GM20431 (cell line): ENCODE measurements around the gene STARD5.

Source experiments
- in situ Hi-C: fragments of 300-500 bp; cut with MseI, MboI; formaldehyde crosslinking; loops from one replicate; pipeline ENCODE4 v1.15.0; 2020; ENCODE audit warnings: low sequenced_read_pairs; ENCODE audit not compliant: unreplicated experiment

Gene STARD5

DNA sequence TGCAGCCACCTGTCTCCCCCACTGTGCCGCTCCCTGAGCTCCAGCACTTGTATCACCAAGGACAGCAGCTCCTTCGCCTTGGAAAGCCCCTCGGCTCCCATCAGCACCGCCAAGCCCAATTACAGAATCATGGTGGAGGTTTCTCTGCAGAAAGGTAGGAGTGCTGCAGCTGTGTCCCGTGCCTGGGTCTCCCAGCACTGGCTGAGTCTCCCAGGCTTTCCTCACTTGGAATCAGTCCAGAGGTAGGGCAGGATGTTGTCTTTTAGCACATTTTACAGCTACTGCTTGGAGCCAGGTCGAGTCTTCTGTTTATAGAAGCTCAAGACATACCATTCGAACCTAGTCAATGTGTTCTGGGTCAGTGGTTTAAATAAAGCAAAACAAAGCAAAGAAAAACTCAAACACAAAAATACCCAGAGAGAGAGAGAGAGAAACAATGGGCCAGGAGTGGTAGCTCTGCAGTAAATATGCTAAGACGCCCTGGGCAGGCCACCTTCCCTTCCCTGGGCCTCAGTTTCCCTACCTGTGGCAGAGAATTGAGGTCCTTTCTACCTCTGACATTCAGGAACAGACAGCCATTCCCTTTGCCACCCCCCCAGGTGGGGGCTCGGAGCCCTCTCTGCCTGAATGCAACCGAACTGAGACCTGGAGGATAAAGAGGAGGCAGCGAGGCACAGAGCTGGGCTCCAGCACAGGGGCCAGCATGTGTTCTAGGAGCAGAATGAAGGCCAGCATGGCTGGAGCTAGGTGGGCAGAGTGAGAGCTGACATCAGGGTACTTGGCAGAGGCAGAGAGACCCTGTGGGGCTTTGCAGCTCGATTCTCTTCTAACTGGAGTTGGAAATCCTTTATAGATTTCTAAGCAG is 44.1 kb downstream of the STARD5 start:
- in situ Hi-C loops: loop anchor here (10.0 kb wide), 2 partner anchors 55 to 115 kb away; no protein-coding TSS in a partner anchor

GRCh38 chr15:81278306-81279029 is 45.5 kb downstream of the STARD5 start:
- in situ Hi-C loops: loop anchor here (10.0 kb wide), 2 partner anchors 56 to 116 kb away; no protein-coding TSS in a partner anchor

DNA sequence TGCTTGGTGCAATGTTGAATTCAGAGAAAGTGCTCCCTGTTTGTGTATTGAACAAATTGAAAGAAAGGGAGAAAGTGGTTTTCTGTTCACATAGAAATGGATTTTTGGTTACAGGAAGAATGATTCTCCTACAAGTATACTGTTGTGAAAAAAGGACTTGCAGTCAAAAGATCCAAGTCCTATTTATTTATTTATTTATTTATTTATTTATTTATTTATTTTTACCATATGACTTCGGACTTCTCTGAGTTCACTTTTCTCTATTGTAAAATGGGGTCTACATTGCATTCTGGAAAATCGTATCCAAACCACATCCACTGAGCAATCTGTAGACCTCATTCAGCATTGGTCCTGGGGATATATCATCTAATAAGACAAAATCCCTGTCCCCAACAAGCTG is 46.1 kb downstream of the STARD5 start:
- in situ Hi-C loops: loop anchor here (10.0 kb wide), 2 partner anchors 57 to 117 kb away; no protein-coding TSS in a partner anchor

GRCh38 chr15:81276967-81277366 is 47.0 kb downstream of the STARD5 start:
- in situ Hi-C loops: loop anchor here (10.0 kb wide), 2 partner anchors 58 to 118 kb away; no protein-coding TSS in a partner anchor

DNA sequence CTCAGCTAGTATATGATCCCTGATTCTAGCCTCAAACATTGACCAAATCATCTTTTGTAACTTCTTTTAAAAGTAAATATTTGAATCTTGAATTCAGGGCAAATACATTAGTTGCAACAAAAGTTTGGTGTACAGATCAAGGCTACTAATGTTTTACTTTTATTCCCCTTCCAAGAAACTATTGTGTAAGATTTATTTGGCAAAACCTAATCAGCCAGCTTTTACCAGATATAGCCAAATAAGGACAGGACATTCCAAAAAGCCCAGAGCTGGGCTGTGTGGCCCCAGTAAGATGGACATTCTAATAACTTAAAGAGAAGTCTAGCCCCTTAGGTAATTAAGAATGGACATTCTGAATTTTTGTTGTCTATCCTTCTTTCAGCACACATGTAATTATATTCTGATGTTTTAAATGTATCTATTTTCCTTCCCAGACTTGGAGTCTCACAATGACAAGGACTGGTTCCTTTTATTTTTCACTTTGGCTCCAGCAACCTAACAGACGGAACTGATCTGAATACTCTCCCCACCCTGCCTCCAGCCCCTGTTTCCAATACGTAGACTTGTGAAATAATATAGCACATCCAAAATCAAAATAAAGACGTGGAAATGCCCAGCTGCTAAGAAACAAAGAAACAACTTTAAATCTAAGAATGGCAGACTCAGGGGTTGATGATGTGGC is 48.1 kb downstream of the STARD5 start:
- in situ Hi-C loops: loop anchor here (10.0 kb wide), 2 partner anchors 59 to 119 kb away; no protein-coding TSS in a partner anchor

DNA sequence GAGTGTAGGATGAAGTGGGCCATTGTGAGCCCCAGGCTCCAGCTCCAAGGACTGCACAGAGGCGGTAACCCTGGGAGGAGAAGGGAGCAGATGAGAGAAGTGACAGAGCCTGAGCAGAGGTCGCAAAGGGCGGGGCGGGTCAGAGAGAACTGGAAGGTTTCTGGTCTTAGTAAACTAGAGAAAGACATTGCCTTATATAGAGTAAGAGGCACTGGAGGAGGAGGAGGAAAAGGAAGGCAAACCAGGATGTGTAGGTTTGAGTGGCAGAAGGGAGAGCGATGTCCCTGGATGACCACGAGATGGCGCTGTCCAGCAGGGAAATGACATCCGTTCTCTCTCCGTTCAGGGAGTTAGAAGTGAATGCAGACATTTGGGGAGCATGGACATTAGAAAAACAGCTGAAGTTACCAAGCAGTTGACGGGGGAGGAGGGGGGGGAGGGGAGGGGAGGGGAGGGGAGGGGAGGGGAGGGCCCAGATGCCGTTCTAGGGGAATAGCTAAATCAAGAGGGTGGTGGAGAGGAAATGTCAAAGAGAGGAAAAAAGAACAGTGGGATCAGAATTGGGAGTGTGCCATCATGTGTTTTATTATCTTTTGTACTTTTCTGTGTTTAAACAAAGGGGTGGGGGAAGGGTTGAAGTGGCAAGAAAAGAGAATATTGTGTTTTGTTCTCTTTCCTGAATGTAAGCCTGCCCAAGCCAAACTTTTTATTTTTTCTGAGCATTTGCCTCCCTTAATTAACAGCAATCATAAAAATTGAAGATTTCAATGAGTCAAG is 48.8 kb downstream of the STARD5 start:
- in situ Hi-C loops: loop anchor here (10.0 to 25.0 kb wide), 3 partner anchors 60 to 288 kb away; partner anchors contain the start of gene MESD

- in situ Hi-C loops: loop anchor here (10.0 to 25.0 kb wide), 3 partner anchors 61 to 287 kb away; partner anchors contain the start of gene MESD
These were observed 49.7 kb downstream of the STARD5 start for GRCh38 chr15:81274255-81274654.

DNA sequence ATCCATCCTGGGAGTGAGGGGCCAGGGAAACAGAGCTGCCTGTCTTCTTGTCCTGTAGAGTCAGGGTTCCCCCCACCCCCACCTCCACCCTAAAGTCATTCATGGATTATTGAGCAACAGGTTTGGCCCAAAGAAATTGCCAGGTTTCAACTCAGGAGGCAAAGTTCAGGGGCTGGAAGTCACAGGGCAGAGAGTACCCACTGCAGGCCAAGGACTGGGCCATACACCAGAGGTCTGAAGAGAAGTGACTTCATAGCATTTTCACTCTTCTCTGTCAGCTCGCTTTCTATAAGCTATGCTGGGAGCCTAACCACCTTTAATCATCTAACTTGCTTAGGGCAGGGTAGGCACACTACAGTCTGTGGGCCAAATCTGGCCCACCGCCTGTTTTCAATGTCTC is 50.1 kb downstream of the STARD5 start:
- in situ Hi-C loops: loop anchor here (10.0 to 25.0 kb wide), 3 partner anchors 61 to 287 kb away; partner anchors contain the start of gene MESD

DNA sequence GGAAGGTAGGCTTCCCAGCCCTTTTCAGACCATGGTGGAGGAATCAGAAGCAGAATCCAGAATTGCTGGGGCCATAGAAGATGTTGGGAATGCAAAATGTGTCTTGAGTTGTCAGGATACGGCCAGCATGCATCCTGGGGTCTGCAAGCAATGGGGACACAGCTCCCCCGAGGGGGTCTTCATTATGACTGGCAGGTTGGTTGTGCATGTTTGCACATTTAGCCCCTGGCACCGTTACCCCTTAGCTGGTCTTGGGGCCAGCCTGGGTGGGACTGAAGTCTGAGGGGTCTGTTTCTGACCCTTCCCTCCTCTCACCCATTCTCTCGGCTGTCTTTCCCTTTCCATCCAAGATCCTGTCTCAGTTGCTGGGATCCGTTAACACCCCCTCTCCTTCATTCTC is 50.7 kb downstream of the STARD5 start:
- in situ Hi-C loops: loop anchor here (10.0 to 25.0 kb wide), 3 partner anchors 62 to 286 kb away; partner anchors contain the start of gene MESD

DNA sequence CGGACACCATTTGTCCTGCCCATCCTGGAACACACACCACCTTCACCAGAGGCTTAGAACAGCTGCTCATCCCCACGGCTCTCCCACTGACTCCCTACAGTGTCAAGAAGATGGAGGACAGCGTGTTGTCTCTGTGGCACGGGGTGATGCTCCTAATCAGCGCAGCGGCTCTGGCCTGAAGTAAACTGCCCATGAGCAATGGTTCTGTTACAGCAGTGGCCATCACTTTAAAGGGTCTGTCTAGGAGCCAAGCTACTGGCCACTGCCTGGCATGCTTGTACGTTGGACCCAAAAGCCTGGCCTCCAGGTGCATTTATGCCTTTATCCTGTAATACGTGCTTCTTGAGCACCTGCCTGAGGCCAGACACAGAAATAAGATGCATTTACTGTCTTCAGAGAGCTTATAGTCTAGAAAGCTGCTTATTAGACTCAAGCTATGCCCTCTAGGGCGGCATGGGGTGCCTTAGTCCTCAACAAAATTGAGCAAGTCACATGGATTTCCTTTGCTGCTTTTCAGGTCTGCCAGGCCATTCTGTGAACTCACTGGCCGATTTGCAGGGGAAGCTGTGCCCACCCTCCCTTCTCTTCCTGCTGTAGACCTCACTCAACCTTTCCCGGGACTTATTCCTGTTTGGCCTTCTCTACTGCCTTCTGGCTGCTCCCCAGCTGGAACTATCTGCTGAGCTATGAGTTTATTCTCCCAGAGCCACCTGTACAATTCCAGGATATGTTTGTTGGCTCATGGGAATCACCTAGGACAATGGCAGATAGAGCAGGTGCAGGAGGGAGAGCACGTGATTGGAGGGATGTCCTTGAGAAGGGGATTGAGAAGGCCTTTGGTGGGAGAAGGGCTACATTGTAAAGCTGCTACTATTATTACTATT is 51.9 kb downstream of the STARD5 start:
- in situ Hi-C loops: loop anchor here (10.0 to 25.0 kb wide), 3 partner anchors 63 to 285 kb away; partner anchors contain the start of gene MESD

DNA sequence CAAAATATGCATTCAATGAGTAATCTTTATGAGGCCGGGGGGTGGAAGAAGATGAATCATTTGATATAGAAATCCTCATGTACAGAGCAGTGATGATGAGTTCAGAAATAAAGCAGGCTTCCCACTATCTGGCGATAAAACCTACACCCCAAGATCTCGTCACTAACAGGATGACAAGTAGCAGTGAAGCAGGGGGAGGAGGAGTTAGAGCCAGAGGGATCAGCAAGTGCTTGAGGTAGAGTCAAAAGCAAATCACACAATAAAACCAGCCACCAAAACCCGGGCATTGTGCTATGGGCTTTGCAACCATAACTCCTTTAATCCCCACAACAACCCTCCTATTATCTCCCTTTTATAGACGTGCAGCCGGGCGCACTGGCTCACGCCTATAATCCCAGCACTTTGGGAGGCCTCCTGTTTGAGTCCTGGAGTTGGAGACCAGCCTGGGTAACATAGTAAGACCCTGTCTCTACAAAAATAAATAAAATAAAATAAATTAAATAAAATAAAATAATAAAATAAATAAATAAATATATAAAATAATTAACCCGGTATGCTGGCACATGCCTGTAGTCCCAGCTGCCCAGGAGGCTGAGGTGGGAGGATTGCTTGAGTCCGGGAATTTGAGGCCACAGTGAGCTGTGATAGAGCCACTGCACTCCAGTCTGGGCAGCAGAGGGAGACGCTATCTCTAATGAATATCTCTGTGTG is 53.0 kb downstream of the STARD5 start:
- in situ Hi-C loops: loop anchor here (10.0 to 25.0 kb wide), 3 partner anchors 64 to 284 kb away; partner anchors contain the start of gene MESD

DNA sequence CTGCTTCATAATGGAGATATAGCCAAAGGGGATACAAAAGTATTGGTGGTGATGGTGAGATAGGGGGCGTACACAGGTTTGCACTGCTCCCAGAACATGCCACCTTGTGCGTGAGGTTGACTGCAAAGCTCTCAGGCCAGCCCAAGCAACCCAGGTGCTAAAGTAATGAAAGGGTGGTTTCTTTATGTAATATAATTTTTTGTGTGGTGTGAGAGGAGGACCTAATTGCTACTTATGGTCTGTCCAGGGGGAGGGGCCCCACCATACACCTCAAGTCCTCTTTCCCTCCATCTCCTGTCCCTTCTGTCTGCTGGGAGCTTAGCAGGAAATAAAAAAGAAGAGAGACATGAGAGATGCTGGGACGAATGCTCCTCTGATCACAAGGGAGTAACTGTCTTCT is 53.8 kb downstream of the STARD5 start:
- in situ Hi-C loops: loop anchor here (10.0 to 25.0 kb wide), 3 partner anchors 65 to 283 kb away; partner anchors contain the start of gene MESD

GRCh38 chr15:81268881-81269601 is 54.9 kb downstream of the STARD5 start:
- in situ Hi-C loops: loop anchor here (10.0 to 25.0 kb wide), 2 partner anchors 164 to 282 kb away; partner anchors contain the start of gene MESD

DNA sequence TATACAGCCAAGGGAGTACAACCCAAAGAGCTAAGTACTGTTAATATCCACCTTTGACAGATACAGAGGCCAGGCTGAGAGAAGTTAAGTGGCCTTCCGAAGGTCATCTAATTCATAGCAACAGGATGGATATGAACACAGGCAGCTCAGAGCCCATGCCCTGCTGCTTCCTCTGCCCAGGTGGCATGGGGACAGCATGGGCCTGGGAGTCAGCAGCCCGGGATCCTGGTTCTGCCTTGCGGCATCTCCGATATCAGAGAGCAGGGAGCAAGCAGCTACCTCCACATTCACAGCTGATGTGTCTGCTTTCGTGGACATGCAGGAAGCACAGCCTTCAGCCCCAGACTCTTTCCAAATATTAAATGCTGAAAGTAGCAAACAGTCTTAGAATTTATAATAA is 55.6 kb downstream of the STARD5 start:
- in situ Hi-C loops: loop anchor here (10.0 to 25.0 kb wide), 2 partner anchors 164 to 281 kb away; partner anchors contain the start of gene MESD

DNA sequence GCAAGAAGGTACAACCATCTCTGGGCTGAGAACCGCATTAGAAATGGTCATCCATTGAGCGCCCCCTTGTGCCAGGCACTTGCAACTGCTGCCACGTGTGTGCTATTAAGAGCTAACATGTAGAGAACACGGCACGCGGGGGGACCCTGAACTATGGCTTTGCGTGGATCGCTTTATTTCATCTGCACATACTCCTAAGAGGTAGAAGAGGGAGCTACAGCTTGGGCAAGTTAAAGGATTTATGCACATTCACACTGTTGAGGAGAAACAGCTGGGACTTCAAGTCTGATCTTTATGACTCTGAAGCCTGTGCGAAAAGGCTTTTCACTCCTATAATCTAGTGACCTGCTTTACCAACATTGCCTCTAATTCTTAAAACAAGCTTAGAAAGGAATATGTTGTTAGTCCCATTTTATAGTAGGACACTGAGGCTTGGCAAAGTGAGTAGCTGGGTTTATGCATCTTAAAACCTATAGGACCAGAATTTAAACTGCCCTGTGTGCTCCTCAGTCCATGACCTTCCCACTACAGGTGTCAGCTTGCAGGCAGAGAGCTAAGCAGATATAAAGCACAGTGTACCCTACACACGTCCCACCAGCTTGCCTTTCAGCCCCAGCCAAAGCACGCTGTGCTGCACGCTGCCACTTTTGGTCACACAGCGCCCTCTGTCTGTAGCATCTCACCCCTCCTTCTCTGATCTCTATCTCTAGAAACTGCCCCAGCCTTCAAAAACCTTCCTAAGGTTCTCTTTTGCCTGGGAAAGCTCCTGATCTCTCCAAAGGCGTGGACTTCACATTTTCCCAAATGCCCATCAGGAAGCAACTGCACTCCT is 57.8 kb downstream of the STARD5 start:
- in situ Hi-C loops: loop anchor here (10.0 to 25.0 kb wide), 2 partner anchors 161 to 279 kb away; partner anchors contain the start of gene MESD
